HG02571 (cell line): ENCODE data around the gene TAMALIN.
"Not testable (repeated sequence)": the region's sequence is repeated elsewhere in the genome, so short reads cannot be mapped to it uniquely, and the experiment has no call there.

Experiments
- ATAC-seq: cut with Tn5 transposase; IDR thresholded peaks from one replicate; pipeline ENCODE4 v1.9.1; 2021; ENCODE audit warnings: mild to moderate bottlenecking, moderate library complexity; ENCODE audit not compliant: unreplicated experiment

Gene TAMALIN

DNA sequence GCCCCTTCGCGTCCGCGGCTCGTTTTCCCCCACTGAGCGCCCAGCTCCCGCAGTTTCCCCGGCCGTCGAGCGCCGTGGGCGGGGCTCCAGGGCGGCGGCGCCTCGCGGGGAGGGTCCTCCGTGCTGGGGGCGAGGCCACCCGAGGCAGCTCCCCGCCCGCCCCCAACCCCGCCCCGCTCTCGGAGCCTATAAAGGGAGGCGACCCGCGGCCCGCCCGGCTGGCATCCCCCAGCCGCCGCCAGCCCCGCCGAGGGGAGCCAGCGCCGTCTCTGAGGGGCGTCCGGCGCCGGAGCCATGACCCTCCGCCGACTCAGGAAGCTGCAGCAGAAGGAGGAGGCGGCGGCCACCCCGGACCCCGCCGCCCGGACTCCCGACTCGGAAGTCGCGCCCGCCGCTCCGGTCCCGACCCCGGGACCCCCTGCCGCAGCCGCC is at the start of gene TAMALIN:
TAMALIN (plus strand) TSS at position 221 of the 432 bp plus-strand sequence; CDS start at position 295, 74 bp downstream.
- peak; percentile 29 for ATAC-seq

DNA sequence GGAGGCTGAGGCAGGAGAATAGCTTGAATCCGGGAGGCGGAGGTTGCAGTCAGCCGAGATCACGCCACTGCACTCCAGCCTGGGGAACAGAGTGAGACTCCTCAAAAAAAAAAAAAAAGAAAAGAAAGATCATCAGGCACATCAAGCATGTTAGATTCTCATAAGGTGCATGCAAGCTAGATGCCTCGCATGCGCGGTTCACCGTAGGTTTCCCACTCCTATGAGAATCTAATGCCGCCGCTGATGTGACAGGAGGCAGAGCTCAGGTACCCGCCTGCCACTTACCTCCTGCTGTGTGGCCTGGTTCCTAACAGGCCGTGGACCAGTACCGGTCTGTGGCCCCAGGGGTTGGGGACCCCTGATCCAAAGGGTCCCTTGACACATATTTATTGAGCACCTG is 48.2 kb upstream of the TAMALIN start:
- no peak for ATAC-seq

DNA sequence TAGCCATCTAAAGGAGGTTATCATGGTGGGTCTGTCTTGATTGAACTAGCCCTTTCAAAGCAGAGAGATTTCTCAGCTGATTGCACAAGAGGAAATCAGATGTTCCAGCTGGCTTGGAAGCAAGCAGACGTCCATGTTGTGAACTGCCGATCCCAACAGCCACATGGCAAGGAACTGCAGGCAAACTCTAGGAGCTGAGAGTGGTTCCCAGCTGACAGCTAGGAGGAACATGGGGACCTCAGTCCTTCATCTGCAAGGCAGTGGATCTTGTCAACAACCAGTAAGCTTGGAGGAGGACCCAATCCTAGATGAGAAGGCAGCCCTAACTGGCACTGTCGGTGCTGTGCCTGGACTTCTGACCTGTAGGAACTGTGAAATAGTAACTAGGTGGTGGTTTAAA is 47.5 kb upstream of the TAMALIN start:
- ATAC-seq = no peak

DNA sequence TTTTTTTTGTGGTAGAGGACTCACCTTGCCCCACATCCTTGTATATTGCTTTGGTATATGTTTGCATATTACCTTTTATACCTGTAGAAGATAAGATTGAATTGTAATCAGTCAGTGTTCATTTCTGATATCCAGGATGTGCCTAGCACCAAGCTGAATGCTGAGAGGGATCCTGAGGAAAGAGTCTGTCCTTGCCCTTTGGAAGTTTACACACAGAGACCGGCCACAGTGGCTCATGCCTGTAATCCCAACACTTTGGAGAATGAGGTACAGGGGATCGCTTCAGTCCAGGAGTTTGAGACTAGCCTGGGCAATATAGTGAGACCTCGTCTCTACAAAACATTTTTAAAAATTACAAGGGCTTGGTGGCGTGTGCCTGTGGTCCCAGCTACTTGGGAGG is 46.8 kb upstream of the TAMALIN start:
- ATAC-seq = no peak

DNA sequence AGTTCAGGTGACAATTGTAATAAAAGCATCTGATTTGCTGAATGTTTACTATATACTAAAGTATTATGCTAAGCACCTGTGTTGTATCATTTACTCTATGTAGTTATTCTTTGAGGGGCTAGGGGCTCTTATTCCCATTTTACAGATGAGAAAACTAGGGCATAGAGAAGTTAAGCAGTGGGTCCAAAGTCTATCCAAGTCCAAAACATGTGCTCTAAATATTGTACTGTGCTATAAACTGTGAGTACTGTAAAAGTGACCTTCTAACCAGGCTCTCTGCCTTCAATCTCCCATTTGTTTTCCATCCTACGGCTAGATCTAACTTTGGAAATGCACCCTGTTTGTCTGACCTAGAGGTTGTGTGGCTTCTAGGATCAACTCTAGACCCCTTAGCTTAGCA is 46.3 kb upstream of the TAMALIN start:
- ATAC-seq = no peak

DNA sequence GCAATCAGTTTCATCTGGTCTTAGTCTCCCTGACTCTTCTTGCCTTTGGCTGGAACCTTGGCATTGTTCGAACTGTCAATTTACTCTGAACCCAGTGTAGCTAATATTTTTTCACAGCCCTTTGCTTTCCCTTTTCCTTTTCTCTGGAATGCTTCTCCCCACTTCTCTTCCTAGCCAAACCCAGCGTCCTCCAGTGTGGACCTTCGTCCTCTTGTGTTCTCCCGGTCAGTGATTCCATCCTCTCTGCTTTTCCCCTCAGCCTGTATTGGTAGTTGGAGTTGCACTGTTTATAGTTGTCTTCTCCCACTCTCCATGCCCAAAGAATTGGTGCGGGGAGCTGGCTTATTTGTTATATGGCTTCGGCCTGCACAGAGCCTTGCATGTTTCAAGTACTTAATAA is 45.9 kb upstream of the TAMALIN start:
- ATAC-seq = no peak

DNA sequence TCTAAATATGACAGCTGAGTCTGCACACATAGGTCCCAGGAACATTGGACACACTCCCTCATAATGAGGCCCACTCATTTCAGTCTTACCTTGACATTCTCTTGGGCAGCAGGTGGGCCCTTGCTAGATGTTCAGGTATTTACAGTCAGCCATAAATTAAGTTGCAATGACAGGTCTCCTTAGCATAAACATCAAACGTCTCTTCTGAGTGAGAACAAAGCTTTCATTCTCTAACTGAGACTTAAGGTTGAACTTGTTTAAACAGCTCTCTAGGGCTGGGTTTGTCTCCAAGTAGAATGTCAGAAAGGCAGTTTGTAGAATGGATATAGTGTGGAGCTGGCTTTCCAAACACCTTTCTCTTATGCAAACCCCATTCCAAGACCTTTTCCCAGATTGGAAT is 44.9 kb upstream of the TAMALIN start:
- no peak for ATAC-seq

DNA sequence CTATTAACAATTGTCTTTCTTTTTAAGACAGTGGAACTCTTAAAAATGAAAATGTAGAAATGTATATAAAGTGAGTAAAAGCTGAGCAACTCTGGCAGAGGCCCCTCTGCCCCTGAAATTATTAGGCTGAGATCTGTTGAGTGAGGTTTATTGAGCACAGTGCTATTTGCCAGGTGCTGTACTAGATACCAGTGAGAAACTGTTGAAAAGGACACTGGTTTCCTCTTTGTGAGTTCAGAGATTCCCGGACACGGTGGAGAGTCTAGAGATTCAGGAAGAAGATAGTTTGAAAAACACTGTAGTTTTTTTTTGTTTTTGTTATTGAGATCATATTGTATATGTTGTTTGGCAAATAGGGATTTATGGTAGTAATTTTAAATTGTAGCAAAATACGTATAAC is 44.0 kb upstream of the TAMALIN start:
- ATAC-seq = no peak

DNA sequence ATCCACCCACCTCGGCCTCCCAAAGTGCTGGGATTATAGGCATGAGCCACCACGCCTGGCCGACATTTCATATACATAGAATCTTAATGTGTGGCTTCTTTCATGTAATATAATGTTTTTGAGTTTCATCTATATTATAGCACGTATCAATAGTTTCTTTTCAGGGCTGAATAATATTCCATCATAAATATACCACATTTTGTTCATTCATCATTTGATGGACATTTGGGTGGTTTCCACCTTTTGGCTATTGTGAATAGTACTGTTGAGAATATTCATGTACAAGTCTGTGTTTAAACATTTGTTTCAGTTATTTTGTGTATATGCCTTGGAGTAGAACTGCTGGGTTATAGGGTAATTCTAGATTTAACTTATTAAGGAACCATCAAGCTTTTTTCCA is 43.3 kb upstream of the TAMALIN start:
- no peak for ATAC-seq

DNA sequence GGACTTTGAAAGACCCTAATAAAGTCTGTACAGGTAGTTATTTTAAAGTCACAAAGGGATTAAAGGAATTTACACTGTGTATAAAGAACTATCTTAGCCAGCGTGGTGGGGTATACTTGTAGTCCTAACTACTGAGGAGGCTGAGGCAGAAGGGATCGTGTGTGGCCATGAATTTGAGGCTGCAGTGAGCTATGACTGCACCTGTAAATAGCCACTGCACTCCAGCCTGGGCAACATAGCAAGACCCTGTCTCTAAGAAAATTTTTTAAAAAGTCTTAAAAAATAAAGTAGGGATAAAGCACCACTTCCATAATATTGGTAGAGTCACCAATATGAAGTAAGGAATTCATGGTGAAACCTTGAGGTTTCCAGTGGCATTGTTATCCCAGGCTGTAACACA is 37.1 kb upstream of the TAMALIN start:
- no peak for ATAC-seq

DNA sequence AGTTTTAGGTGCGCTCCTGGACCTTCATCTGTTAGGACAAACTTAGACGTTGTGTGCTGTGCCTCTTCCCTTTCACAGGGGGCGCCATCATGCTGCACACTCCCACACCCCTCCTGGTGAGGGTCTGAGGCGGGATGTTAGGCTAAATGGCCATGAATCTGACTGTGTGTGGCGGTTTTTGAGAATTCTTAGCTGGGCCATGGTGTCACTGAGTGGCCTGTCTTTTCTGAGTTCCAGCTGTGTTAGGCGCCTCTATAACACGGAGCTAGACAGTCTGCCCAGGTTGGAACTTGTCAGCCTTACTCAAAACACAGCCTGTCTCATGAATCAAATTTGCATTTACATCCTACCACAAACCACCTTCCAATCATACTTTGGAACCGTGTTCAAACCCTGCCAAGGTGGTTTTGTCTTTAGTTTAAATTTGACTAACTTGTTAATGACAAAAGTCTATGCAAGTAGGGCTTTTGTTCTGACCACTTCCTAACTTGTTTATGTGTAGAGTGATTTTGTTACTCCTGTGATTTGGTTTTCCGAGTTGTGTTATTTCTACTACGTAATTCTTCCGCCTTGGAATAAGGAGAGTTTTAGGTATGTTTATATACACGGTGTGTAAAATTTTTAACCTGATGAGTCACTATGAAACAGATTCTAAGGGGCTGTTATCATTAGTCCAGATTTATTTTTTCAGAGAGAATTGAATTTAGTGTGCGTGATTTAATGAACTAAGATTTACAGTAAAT is 35.7 kb upstream of the TAMALIN start:
- ATAC-seq = peak; percentile 91

DNA sequence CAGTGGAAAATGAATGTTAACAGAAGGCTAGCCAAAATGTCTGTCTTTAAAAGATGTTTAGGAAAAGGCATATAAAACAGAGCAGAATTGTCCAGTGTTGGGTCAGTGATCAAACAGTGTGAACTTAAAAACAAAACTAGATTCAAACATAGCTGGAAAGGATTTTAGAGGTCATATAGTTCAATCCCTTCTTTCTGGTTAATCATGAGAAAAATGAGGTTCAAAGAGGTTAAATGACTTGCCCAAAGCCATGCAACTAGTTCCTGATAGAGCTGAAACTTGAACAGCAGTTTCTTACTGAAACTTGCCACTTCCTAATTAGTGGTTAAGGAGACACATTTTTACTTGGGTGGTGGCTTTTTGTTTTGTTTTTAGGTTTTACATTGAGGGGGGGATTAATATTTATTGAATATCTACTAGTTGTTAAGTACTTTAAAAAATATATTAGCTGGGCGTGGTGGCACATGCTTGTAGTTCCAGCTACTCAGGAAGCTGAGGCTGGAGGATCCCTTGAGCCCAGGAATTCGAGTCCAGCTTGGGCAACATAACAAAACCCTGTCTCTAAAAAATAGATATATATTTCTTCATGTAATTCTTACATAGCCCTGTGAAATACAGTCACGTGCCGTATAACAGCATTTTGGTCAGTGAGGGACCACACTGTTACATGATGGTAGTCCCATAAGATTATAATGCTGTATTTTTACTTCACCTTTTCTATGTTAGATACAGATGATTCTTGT is 34.9 kb upstream of the TAMALIN start:
- ATAC-seq = no peak

DNA sequence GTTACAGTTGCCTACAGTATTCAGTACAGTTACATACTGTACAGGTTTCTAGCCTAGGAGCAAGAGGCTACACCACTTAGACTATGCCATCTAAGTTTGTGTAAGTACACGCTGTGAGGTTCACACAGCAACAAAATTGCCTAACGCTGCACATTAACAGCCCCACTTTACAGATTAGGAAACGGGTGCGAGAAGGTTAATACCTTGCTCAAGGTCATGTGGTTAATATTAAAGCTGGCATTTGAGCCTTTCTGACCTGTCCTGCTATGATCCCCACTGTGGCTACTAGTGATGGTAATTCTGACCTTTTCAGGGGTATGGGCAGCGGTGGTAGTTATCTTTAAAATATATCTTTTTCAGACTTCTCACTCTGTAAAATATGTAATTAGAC is 34.3 kb upstream of the TAMALIN start:
- ATAC-seq = no peak

DNA sequence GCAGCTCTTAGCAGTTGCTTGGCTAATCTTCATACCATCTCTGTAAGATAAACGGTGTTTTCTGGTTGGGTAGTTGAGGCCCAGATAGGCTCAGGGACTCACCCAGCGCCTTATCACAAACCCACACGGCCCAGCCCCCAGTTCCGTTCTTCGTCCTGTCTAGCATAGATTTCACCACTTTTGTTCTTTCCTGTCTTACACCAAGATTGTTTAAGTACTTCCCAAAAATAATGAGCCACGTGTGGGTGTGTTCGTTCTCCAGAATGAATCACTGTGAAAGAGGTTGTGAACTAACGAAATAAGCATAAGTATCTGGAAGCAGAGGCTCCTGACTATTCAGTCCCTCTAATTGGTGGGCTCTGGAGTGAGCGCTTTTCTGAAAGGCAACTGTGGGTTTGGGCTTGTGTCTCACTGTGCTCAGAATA is 33.9 kb upstream of the TAMALIN start:
- no peak for ATAC-seq

DNA sequence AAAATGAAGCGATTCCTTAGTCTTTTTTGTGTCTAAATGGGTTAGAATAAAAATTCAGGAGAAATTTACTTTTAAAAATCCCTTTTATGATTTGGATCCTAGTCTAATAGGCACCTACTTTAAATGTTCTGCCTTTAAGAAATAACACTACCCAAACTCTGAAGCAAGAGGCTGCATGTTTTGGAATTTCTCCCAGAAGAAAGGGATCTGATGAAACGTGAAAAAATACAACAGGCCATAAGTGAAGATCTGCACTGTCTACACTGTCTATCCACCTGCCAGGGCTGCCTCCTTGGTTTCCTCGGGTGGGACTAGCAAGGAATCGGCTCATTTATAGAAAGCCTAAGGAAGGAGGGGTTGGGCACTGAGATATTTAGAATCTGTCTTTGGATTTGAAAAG is 33.2 kb upstream of the TAMALIN start:
- ATAC-seq = no peak

DNA sequence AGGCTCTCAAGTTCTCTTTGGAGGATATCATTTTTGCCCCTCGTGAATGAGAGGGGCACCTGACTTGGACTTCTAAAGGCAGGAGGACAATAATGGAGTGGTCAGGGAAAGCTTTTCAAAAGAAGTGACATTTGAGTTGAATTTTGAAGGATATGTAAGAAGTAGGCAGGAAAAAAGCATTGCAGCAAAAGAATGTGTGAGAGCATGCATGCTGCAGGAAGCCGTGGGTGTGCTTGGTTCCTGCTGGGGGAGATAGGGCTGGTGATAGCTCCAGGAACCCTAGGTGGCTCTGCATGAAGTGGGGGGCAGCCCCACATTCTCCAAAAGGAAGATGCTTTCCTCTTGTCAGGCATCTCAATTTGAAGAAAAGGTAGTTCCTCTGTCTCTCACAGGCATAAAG is 32.1 kb upstream of the TAMALIN start:
- ATAC-seq = no peak

DNA sequence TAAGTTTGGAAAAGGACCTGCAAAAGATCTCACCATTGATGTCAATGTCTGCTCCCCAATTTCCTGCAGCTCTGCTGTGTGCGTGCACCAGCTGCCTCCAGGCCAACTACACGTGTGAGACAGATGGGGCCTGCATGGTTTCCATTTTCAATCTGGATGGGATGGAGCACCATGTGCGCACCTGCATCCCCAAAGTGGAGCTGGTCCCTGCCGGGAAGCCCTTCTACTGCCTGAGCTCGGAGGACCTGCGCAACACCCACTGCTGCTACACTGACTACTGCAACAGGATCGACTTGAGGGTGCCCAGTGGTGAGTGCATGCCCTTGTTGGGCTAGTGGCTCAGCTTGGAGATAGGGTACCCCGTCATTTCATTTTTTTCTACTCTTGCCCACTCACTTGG is 31.6 kb upstream of the TAMALIN start:
- ATAC-seq = no peak

DNA sequence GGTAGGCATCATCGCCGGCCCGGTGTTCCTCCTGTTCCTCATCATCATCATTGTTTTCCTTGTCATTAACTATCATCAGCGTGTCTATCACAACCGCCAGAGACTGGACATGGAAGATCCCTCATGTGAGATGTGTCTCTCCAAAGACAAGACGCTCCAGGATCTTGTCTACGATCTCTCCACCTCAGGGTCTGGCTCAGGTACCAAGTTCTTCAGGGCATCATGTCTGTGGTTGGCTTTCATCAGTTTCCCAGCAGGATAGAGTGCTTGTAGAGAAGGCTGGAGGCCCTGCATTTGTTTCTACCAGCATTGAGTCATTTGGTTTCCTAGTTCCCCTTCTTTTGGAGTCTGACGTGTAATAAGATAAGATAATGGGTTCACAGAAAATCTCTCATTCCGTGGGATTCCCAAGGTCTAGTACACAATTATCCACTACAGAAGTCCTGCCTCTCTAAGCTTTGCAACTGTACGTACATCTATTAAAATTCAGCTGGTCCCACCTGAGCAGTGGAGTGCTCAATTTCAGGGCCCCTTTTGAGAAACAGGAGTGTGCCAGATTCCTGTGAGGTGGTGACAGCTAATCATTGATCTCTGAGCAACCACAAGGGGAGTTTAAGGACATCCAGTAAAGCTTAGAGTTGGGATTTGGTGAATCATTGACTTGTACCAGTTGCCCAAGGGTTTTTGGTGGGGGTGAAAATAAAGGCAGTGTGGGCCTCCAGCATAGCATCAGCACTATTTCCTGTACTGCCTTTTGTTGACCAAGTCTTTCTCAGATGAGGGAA is 30.2 kb upstream of the TAMALIN start:
- ATAC-seq = no peak

DNA sequence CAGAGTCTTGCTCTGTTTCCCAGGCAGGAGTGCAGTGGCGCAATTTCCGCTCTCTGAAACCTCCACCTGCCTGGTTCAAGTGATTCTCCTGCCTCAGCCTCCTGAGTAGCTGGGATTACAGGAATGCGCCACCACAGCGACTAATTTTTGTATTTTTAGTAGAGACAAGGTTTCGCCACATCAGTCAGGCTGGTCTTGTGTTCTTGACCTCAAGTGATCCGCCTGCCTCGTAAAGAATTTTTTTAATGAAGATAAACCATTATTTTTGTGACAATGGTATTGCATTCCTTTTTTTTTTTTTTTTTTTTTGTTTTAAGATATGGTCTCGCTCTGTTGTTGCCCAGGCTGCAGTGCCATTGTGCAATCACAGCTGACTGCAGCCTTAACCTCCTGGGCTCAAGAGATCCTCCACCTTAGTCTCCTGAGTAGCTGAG is 29.4 kb upstream of the TAMALIN start:
- ATAC-seq = no peak

DNA sequence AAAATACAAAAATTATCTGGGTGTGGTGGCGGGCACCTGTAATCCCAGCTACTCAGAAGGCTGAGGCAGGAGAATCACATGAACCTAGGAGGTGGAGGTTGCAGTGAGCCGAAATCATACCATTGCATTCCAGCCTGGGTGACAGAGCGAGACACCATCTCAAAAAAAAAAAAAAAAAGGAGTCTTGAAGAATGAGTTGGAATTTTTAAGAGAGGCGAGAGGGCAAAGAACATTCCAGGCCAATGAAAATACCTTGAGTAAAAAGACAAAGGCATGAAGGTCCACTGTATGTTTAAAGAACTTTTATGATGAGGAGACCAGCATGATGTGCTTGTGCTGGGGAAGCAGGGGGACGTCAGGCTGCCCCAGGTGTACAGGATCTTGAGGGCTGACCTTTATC is 27.4 kb upstream of the TAMALIN start:
- not testable (repeated sequence) for ATAC-seq

DNA sequence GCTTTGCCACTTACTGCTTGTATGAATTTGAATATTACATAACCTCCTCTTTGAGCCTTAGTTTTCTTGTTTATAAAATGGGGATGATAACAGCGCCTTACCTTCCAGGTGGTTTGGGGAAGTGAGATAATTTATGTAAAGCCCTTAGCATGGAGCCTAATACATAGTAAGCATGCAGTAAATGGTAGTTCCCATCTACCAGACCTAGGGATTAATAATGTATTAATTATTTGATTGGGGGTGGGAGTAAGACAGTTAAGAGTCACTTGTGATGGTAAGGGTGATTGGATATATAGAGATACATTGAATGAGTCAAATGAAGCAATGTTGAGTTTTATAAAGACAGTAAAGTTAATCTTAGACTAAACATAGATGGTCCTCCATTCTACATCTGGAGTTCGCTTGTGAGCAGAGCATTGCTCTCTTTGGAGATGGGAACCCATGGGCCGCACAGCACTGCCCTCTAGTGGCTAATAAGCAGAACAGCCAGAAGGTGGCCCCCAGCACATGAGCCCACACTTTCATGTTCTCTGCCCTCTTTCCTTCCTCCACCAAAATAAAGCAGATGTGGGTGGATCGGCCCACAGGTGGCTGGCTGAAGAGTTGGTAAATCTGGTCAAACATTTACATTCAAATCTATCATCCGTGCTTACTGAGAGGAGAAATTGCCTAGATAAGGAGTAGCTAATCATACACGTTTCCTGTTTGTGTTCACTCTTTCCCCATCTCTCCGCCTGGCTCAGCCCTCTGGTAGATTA is 26.5 kb upstream of the TAMALIN start:
- ATAC-seq = peak; percentile 85
